GM10248 (cell line): ENCODE results near the gene AJUBA.
A peak's percentile ranks its signal among the peaks of the same experiment; 100 is the strongest.
"Not testable (repeated sequence)": the region's sequence is repeated elsewhere in the genome, so short reads cannot be mapped to it uniquely, and the experiment has no call there.

Source experiments
- CTCF ChIA-PET: fragments of 300-600 bp; sonication (Branson Sonifier 250); formaldehyde crosslinking; extraction: SDS; loops from one replicate; lab custom pipeline; 2021; ENCODE audit warnings: antibody characterized with exemption; lab: Yijun Ruan, JAX
- POLR2A ChIA-PET: fragments of 350-650 bp; sonication (Branson Sonifier 250); formaldehyde crosslinking; extraction: SDS; loops from one replicate; lab custom pipeline; 2020; ENCODE audit warnings: antibody characterized with exemption; lab: Yijun Ruan, JAX
- DNase-seq: peaks from one replicate; pipeline ENCODE4 v3.0.0; 2012; ENCODE audit errors: extremely low spot score
- TF ChIP-seq, protein P1 (sequence below): IDR thresholded peaks from 2 replicates; pipeline ENCODE4 v1.5.1; 2012; ENCODE audit warnings: mild to moderate bottlenecking, low read depth; ENCODE audit errors: extremely low read depth, missing control alignments, control extremely low read depth

The AJUBA gene

GRCh38 chr14:22974530-22975313, 7.6 kb downstream of the AJUBA start:
- DNase-seq = no peak
- TF ChIP-seq, protein P1, sequence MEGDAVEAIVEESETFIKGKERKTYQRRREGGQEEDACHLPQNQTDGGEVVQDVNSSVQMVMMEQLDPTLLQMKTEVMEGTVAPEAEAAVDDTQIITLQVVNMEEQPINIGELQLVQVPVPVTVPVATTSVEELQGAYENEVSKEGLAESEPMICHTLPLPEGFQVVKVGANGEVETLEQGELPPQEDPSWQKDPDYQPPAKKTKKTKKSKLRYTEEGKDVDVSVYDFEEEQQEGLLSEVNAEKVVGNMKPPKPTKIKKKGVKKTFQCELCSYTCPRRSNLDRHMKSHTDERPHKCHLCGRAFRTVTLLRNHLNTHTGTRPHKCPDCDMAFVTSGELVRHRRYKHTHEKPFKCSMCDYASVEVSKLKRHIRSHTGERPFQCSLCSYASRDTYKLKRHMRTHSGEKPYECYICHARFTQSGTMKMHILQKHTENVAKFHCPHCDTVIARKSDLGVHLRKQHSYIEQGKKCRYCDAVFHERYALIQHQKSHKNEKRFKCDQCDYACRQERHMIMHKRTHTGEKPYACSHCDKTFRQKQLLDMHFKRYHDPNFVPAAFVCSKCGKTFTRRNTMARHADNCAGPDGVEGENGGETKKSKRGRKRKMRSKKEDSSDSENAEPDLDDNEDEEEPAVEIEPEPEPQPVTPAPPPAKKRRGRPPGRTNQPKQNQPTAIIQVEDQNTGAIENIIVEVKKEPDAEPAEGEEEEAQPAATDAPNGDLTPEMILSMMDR = no peak
- CTCF ChIA-PET = interaction anchor here (0.8 to 12.1 kb wide), 13 partner anchors 11 to 94 kb away, joined by 3 to 270 read pairs (median 18); partner anchors contain the start of genes AJUBA, CDH24 and HAUS4
- POLR2A ChIA-PET = no interaction called here

DNA sequence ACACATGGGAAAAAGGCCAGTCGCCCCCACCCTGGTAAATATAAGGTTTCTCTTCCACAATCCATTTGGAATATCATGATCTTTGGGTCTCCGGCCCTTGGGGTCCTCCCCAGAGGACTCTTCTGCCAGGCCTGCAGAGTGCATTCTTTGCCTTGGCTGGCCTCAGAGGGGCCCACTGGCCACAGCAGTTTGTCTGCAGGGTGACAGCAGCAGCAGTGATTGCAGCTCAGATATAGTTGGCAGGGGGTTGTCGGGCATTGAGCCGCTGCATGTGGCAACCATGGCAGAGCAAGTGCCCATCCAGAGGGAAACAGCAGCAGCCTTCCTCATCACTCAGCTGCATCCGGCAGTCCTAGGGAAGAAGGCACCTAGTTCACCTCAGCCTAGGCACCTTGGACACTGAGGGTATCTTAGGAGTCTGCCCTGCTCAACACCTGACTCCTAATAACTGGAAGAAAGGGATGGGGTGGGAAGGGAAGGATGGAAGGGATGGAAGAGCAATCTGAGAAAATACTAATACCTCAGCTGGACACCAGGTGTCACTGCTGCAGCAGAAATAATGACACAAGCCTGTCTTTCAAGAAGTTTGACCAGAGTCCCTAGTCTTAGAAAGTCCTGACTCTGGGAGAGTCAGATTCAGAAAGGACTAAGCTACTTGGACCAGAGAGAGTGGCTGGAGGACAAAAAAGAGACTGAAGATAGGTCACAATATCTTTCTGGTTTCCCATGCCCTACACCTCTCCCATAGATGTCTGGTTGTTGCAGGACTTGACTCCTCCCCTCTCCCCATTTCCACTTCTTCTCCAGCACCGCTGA, 8.9 kb downstream of the AJUBA start:
- ChIA-PET CTCF (interaction anchor here (0.8 to 12.1 kb wide), 25 partner anchors 10 to 403 kb away, joined by 3 to 270 read pairs (median 5); partner anchors contain the start of genes AJUBA, CDH24, HAUS4 and PRMT5), POLR2A (no interaction called here)
- TF ChIP-seq, protein P1 = peak; percentile 80
- DNase-seq = peak; percentile 63

DNA sequence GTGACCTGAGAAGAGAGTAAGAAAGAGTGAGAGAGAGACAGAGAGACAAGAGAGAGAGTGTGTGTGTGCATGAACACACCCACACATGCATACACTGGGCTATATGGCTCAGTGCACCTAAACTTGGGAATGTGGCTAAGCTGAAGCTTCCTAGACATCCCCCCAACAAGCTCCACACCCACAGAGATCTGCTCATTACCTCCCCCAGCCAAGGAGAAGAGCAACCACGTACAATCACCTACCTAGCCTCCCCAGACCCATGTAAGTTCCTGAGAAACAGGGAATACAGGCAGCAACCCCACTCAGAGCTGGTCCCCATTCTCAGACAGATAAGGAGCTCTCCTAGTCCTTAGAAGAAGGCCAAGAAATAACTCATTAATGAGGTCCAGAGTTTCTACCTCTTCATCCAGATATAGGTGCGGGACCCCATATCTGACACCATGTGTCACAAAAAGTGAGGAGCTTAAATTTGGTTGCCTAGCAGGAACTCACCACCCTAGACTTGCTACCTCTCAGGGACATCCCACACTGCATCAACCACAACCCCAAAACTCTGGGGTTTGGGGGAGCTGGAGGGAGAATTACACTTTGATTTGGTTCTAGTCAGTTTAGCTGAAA, 9.9 kb downstream of the AJUBA start:
- TF ChIP-seq, protein P1 = no peak
- no peak for DNase-seq
- CTCF ChIA-PET = interaction anchor here (0.8 to 12.1 kb wide), 23 partner anchors 9 to 402 kb away, joined by 3 to 270 read pairs (median 6); partner anchors contain the start of genes AJUBA, CDH24, HAUS4 and PRMT5
- POLR2A ChIA-PET = no interaction called here

GRCh38 chr14:22971152-22971551, 11.2 kb downstream of the AJUBA start:
- TF ChIP-seq, protein P1 = no peak
- POLR2A ChIA-PET = no interaction called here
- DNase-seq = no peak
- CTCF ChIA-PET = interaction anchor here (0.7 to 12.1 kb wide), 5 partner anchors 8 to 97 kb away, joined by 3 to 270 read pairs (median 29); partner anchors contain the start of genes AJUBA and CDH24

GRCh38 chr14:22966783-22967269, 15.5 kb downstream of the AJUBA start:
- TF ChIP-seq, protein P1 = no peak
- ChIA-PET CTCF (interaction anchor here (1.7 to 12.1 kb wide), 5 partner anchors 9 to 397 kb away, joined by 4 to 270 read pairs (median 13); partner anchors contain the start of genes AJUBA, CDH24 and HAUS4), POLR2A (no interaction called here)
- no peak for DNase-seq

GRCh38 chr14:22965916-22966782, 16.2 kb downstream of the AJUBA start:
- CTCF ChIA-PET = interaction anchor here (1.7 to 7.3 kb wide), 4 partner anchors 9 to 93 kb away, joined by 5 to 46 read pairs (median 18); partner anchors contain the start of genes CDH24 and HAUS4
- POLR2A ChIA-PET = not testable (repeated sequence)

More at GRCh38 chr14:22965916-22966782, 16.2 kb downstream of the AJUBA start:
- DNase-seq = not testable (repeated sequence)
